GM23338 (cell line): ENCODE results near the gene FIBP.

Experiments
- CREB1 ChIP-seq: fragments of 250-450 bp; sonication (Bioruptor Pico); IDR thresholded peaks from 2 replicates; pipeline ENCODE4 v1.5.0; 2020; ENCODE audit warnings: low read depth, mild to moderate bottlenecking, moderate library complexity
- EZH2 ChIP-seq: fragments of 200-600 bp; sonication (generic); IDR thresholded peaks from one replicate; pipeline ENCODE4 v1.8.0; 2017; ENCODE audit warnings: antibody characterized with exemption, mild to moderate bottlenecking, low read depth; ENCODE audit not compliant: unreplicated experiment
- EZH2phosphoT487 ChIP-seq: fragments of 200-600 bp; sonication (generic); IDR thresholded peaks from one replicate; pipeline ENCODE4 v1.8.1; 2018; ENCODE audit warnings: antibody characterized with exemption; ENCODE audit not compliant: unreplicated experiment
- STAT1 ChIP-seq: IDR thresholded peaks from one replicate; pipeline ENCODE4 v1.6.1; 2016; ENCODE audit warnings: antibody characterized with exemption; ENCODE audit not compliant: unreplicated experiment
- TF ChIP-seq, protein P1 (sequence below), 2 experiments: fragments of 200-600 bp in 1 of 2; sonication (generic) in 1 of 2; conservative IDR thresholded peaks; 2 replicates each; pipeline versions ENCODE4 v1.5.1 to v1.6.1; 2016 to 2017; ENCODE audit warnings: antibody characterized with exemption in 2 of 2, low read depth in 2 of 2, mild to moderate bottlenecking in 2 of 2, moderate library complexity in 1 of 2

DNA sequence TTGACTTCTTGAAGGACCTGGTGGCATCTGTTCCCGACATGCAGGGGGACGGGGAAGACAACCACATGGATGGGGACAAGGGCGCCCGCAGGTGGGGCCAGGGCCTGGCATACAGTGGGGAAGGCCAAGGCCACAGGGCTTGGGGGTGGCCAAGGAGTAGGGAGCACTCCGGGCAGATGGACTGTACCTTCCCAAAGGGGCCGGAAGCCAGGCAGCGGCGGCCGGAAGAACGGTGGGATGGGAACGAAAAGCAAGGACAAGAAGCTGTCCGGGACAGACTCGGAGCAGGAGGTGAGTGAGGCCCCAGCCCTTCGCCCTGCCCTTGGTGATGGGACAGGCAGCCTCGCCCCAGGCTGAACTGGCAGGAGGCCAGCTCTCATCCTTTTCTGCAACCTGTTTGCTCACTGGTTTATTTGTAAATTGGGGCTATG, 32.1 kb upstream of the FIBP start:
- TF ChIP-seq, protein P1, sequence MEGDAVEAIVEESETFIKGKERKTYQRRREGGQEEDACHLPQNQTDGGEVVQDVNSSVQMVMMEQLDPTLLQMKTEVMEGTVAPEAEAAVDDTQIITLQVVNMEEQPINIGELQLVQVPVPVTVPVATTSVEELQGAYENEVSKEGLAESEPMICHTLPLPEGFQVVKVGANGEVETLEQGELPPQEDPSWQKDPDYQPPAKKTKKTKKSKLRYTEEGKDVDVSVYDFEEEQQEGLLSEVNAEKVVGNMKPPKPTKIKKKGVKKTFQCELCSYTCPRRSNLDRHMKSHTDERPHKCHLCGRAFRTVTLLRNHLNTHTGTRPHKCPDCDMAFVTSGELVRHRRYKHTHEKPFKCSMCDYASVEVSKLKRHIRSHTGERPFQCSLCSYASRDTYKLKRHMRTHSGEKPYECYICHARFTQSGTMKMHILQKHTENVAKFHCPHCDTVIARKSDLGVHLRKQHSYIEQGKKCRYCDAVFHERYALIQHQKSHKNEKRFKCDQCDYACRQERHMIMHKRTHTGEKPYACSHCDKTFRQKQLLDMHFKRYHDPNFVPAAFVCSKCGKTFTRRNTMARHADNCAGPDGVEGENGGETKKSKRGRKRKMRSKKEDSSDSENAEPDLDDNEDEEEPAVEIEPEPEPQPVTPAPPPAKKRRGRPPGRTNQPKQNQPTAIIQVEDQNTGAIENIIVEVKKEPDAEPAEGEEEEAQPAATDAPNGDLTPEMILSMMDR (conservative IDR thresholded peaks at IDR 0.05; ENCODE audit: low read depth in 2 of 2), result no peak
- TF ChIP-seq CREB1 (CRISPR knock-in tag) (no peak), EZH2phosphoT487 (no peak), STAT1 (no peak), EZH2 (no peak)
